Loucy (cell line): ENCODE data around the gene C9orf72.

ENCODE experiments used
- H2AFZ ChIP-seq: fragments of 200-600 bp; sonication (generic); 2 replicates; pipeline ENCODE4 v1.6.0; 2016; ENCODE audit warnings: antibody characterized with exemption, mild to moderate bottlenecking, low read length, moderate library complexity
- H3F3A ChIP-seq: fragments of 200-600 bp; 2 replicates; pipeline ENCODE4 v1.6.0; 2016; ENCODE audit warnings: antibody characterized with exemption, low read depth, mild to moderate bottlenecking
- H3K27me3 ChIP-seq: fragments of 200-600 bp; sonication (generic); 2 replicates; pipeline ENCODE4 v1.6.1; 2014; ENCODE audit warnings: low read length, mild to moderate bottlenecking; ENCODE audit not compliant: insufficient read depth, poor library complexity, severe bottlenecking
- H3K36me3 ChIP-seq: fragments of 200-600 bp; sonication (generic); 2 replicates; pipeline ENCODE4 v1.6.1; 2016; ENCODE audit warnings: low read length; ENCODE audit not compliant: insufficient read depth
- H3K4me1 ChIP-seq: fragments of 200-600 bp; sonication (generic); 2 replicates; pipeline ENCODE4 v1.5.1; 2014; ENCODE audit warnings: low read length, mild to moderate bottlenecking; ENCODE audit not compliant: insufficient read depth, poor library complexity, severe bottlenecking
- H3K4me2 ChIP-seq: fragments of 200-600 bp; sonication (generic); 2 replicates; pipeline ENCODE4 v1.6.0; 2014; ENCODE audit warnings: antibody characterized with exemption, low read length, low read depth, mild to moderate bottlenecking; ENCODE audit not compliant: poor library complexity, severe bottlenecking
- H3K4me3 ChIP-seq: fragments of 200-600 bp; sonication (generic); 2 replicates; pipeline ENCODE4 v1.5.1; 2014; ENCODE audit warnings: low read length, mild to moderate bottlenecking, mixed read lengths; ENCODE audit not compliant: poor library complexity, severe bottlenecking
- H3K79me2 ChIP-seq: fragments of 200-600 bp; sonication (generic); 2 replicates; pipeline ENCODE4 v1.6.1; 2014; ENCODE audit warnings: low read length; ENCODE audit not compliant: insufficient read depth
- H3K9ac ChIP-seq: fragments of 200-600 bp; sonication (generic); 2 replicates; pipeline ENCODE4 v1.6.0; 2014; ENCODE audit warnings: mild to moderate bottlenecking, low read depth, low read length, moderate library complexity; ENCODE audit not compliant: poor library complexity, severe bottlenecking
- H3K9me2 ChIP-seq: fragments of 200-600 bp; sonication (generic); replicated peaks from 2 replicates; pipeline ENCODE4 v1.6.1; 2016; ENCODE audit warnings: low read depth, low read length, mixed read lengths
- H3K9me3 ChIP-seq: fragments of 200-600 bp; sonication (generic); 2 replicates; pipeline ENCODE4 v1.6.1; 2014; ENCODE audit warnings: mild to moderate bottlenecking, antibody characterized with exemption, low read length, low read depth; ENCODE audit not compliant: insufficient read depth
- H4K20me1 ChIP-seq: fragments of 200-600 bp; sonication (generic); 2 replicates; pipeline ENCODE4 v1.6.0; 2014; ENCODE audit warnings: antibody characterized with exemption, low read length, mild to moderate bottlenecking; ENCODE audit not compliant: insufficient read depth, poor library complexity, severe bottlenecking
- CTCF ChIP-seq: fragments of 200-600 bp; sonication (generic); conservative IDR thresholded peaks from 2 replicates; pipeline ENCODE4 v1.5.1; 2014; ENCODE audit warnings: mild to moderate bottlenecking, antibody characterized with exemption, low read length
- EZH2phosphoT487 ChIP-seq: fragments of 200-600 bp; IDR thresholded peaks from 2 replicates; pipeline ENCODE4 v1.6.1; 2018; ENCODE audit warnings: antibody characterized with exemption, mild to moderate bottlenecking, moderate library complexity, borderline replicate concordance

Gene C9orf72

GRCh38 chr9:27560457-27560856 lies 12.8 kb downstream of the C9orf72 start:
- no peak for TF ChIP-seq CTCF
- no peak for TF ChIP-seq EZH2phosphoT487
- no peaks in the 10 kb centered on the region for H4K20me1 ChIP-seq
- H3K79me2 ChIP-seq: no peaks in the 10 kb centered on the region
- H3K9me3 ChIP-seq: no peaks in the 10 kb centered on the region
- H3F3A ChIP-seq: no peaks in the 10 kb centered on the region
- H3K9ac ChIP-seq: no peak overlapping the region
- H3K4me1 ChIP-seq: peaks cover 2% of the 10 kb centered on the region
- H3K9me2 ChIP-seq: no peaks in the 10 kb centered on the region
- 0 out of 2 replicates have a peak, but pooled peaks cover 2% of the 10 kb centered on the region for H3K36me3 ChIP-seq
- no peaks in the 10 kb centered on the region for H3K27me3 ChIP-seq
- no peak overlapping the region for H2AFZ ChIP-seq
- no peak overlapping the region for H3K4me3 ChIP-seq
- no peak overlapping the region for H3K4me2 ChIP-seq

GRCh38 chr9:27558307-27558706 lies 15.0 kb downstream of the C9orf72 start:
- Histone ChIP-seq H3K4me1 (no peaks in the 10 kb centered on the region), H3K9me3 (no peaks in the 10 kb centered on the region), H3F3A (no peaks in the 10 kb centered on the region), H3K27me3 (no peaks in the 10 kb centered on the region), H3K9me2 (no peaks in the 10 kb centered on the region), H3K9ac (no peak overlapping the region), H3K79me2 (no peaks in the 10 kb centered on the region), H3K4me3 (no peak overlapping the region), H2AFZ (no peak overlapping the region), H4K20me1 (no peaks in the 10 kb centered on the region), H3K4me2 (no peak overlapping the region), H3K36me3 (0 out of 2 replicates have a peak, but pooled peaks cover 4% of the 10 kb centered on the region)
- no peak for TF ChIP-seq CTCF
- TF ChIP-seq EZH2phosphoT487: no peak

- Histone ChIP-seq H4K20me1 (no peaks in the 10 kb centered on the region), H2AFZ (no peak overlapping the region), H3F3A (no peaks in the 10 kb centered on the region), H3K4me2 (no peak overlapping the region), H3K4me1 (no peaks in the 10 kb centered on the region), H3K4me3 (no peak overlapping the region), H3K79me2 (no peaks in the 10 kb centered on the region), H3K9me2 (no peaks in the 10 kb centered on the region), H3K27me3 (no peaks in the 10 kb centered on the region), H3K9me3 (no peaks in the 10 kb centered on the region), H3K36me3 (0 out of 2 replicates have a peak, but pooled peaks cover 4% of the 10 kb centered on the region), H3K9ac (no peak overlapping the region)
- no peak for TF ChIP-seq EZH2phosphoT487
Observed at GRCh38 chr9:27556470-27556869, 16.8 kb downstream of the C9orf72 start.

GRCh38 chr9:27554712-27555111 lies 18.6 kb downstream of the C9orf72 start:
- H3K9me2 ChIP-seq: no peaks in the 10 kb centered on the region
- H3K79me2 ChIP-seq: no peaks in the 10 kb centered on the region
- no peaks in the 10 kb centered on the region for H3K9me3 ChIP-seq
- no peak overlapping the region for H3K4me2 ChIP-seq
- no peak overlapping the region for H3K9ac ChIP-seq
- H3K4me3 ChIP-seq: no peak overlapping the region
- H3K36me3 ChIP-seq: 0 out of 2 replicates have a peak, but pooled peaks cover 4% of the 10 kb centered on the region
- no peak overlapping the region for H2AFZ ChIP-seq
- H3F3A ChIP-seq: no peaks in the 10 kb centered on the region
- TF ChIP-seq EZH2phosphoT487 (no peak), CTCF (no peak)
- H3K27me3 ChIP-seq: no peaks in the 10 kb centered on the region
- H4K20me1 ChIP-seq: no peaks in the 10 kb centered on the region
- no peaks in the 10 kb centered on the region for H3K4me1 ChIP-seq
